SK-N-SH treated with all-trans-retinoic acid at 6 μM for 48 hours (cell line): ENCODE measurements around the gene GAP43.

ENCODE experiments used
- ARNTL ChIP-seq: fragments of 450-650 bp; formaldehyde crosslinking; IDR thresholded peaks from 2 replicates; pipeline ENCODE4 v1.5.0; 2020; ENCODE audit warnings: low read depth, mild to moderate bottlenecking, moderate library complexity, borderline replicate concordance
- ESRRG ChIP-seq: fragments of 250-450 bp; sonication (Bioruptor Pico); IDR thresholded peaks from 2 replicates; pipeline ENCODE4 v1.6.1; 2021; ENCODE audit warnings: mild to moderate bottlenecking
- RARB ChIP-seq: fragments of 250-450 bp; sonication (Bioruptor Pico); IDR thresholded peaks from 2 replicates; pipeline ENCODE4 v1.8.0; 2021; ENCODE audit warnings: mild to moderate bottlenecking, moderate library complexity
- SNAI2 ChIP-seq: fragments of 250-450 bp; sonication (Bioruptor Pico); IDR thresholded peaks from 2 replicates; pipeline ENCODE4 v1.5.0; 2020; ENCODE audit warnings: mild to moderate bottlenecking, moderate library complexity
- ZC3H10 ChIP-seq: fragments of 250-450 bp; sonication (Bioruptor Pico); IDR thresholded peaks from 2 replicates; pipeline ENCODE4 v1.5.1; 2021; ENCODE audit warnings: mild to moderate bottlenecking, moderate library complexity
- ZFP30 ChIP-seq: fragments of 450-650 bp; formaldehyde crosslinking; IDR thresholded peaks from 2 replicates; pipeline ENCODE4 v1.5.0; 2022; ENCODE audit warnings: mild to moderate bottlenecking, moderate library complexity
- ZNF70 ChIP-seq: fragments of 450-650 bp; formaldehyde crosslinking; IDR thresholded peaks from 2 replicates; pipeline ENCODE4 v1.5.0; 2020; ENCODE audit warnings: mild to moderate bottlenecking, moderate library complexity
- TF ChIP-seq, protein P1 (sequence below): fragments of 250-450 bp; sonication (Bioruptor Pico); IDR thresholded peaks from 2 replicates; pipeline ENCODE4 v1.8.0; 2020; ENCODE audit warnings: mild to moderate bottlenecking, moderate library complexity, borderline replicate concordance
- TF ChIP-seq, protein P2 (sequence below): fragments of 250-450 bp; sonication (Bioruptor Pico); IDR thresholded peaks from 2 replicates; pipeline ENCODE4 v1.8.0; 2021; ENCODE audit warnings: low read depth, mild to moderate bottlenecking, moderate library complexity, borderline replicate concordance
- TF ChIP-seq, protein P3 (sequence below): fragments of 250-450 bp; sonication (Bioruptor Pico); IDR thresholded peaks from 2 replicates; pipeline ENCODE4 v1.5.1; 2020; ENCODE audit warnings: low read depth, mild to moderate bottlenecking, moderate library complexity

- TF ChIP-seq ZFP30 (no peak), SNAI2 (CRISPR knock-in tag) (no peak), ARNTL (CRISPR knock-in tag) (no peak), RARB (CRISPR knock-in tag) (no peak), ZC3H10 (CRISPR knock-in tag) (no peak), ZNF70 (CRISPR knock-in tag) (no peak), ESRRG (no peak)
- TF ChIP-seq, protein P1, sequence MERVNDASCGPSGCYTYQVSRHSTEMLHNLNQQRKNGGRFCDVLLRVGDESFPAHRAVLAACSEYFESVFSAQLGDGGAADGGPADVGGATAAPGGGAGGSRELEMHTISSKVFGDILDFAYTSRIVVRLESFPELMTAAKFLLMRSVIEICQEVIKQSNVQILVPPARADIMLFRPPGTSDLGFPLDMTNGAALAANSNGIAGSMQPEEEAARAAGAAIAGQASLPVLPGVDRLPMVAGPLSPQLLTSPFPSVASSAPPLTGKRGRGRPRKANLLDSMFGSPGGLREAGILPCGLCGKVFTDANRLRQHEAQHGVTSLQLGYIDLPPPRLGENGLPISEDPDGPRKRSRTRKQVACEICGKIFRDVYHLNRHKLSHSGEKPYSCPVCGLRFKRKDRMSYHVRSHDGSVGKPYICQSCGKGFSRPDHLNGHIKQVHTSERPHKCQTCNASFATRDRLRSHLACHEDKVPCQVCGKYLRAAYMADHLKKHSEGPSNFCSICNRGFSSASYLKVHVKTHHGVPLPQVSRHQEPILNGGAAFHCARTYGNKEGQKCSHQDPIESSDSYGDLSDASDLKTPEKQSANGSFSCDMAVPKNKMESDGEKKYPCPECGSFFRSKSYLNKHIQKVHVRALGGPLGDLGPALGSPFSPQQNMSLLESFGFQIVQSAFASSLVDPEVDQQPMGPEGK (CRISPR knock-in tag), result no peak
- TF ChIP-seq, protein P2, sequence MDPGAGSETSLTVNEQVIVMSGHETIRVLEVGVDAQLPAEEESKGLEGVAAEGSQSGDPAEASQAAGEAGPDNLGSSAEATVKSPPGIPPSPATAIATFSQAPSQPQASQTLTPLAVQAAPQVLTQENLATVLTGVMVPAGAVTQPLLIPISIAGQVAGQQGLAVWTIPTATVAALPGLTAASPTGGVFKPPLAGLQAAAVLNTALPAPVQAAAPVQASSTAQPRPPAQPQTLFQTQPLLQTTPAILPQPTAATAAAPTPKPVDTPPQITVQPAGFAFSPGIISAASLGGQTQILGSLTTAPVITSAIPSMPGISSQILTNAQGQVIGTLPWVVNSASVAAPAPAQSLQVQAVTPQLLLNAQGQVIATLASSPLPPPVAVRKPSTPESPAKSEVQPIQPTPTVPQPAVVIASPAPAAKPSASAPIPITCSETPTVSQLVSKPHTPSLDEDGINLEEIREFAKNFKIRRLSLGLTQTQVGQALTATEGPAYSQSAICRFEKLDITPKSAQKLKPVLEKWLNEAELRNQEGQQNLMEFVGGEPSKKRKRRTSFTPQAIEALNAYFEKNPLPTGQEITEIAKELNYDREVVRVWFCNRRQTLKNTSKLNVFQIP (CRISPR knock-in tag), result no peak
- TF ChIP-seq, protein P3, sequence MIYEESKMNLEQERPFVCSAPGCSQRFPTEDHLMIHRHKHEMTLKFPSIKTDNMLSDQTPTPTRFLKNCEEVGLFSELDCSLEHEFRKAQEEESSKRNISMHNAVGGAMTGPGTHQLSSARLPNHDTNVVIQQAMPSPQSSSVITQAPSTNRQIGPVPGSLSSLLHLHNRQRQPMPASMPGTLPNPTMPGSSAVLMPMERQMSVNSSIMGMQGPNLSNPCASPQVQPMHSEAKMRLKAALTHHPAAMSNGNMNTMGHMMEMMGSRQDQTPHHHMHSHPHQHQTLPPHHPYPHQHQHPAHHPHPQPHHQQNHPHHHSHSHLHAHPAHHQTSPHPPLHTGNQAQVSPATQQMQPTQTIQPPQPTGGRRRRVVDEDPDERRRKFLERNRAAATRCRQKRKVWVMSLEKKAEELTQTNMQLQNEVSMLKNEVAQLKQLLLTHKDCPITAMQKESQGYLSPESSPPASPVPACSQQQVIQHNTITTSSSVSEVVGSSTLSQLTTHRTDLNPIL (CRISPR knock-in tag), result no peak
Measured at GRCh38 chr3:115710799-115711198, 87.5 kb downstream of the GAP43 start.
